HG03575 (cell line): ENCODE measurements around the gene ARHGEF10L.

Source experiments
- ATAC-seq: cut with Tn5 transposase; IDR thresholded peaks from one replicate; pipeline ENCODE4 v1.9.1; 2021; ENCODE audit not compliant: unreplicated experiment, insufficient number of reproducible peaks, low FRiP score; ENCODE audit errors: extremely low read depth

The ARHGEF10L gene

DNA sequence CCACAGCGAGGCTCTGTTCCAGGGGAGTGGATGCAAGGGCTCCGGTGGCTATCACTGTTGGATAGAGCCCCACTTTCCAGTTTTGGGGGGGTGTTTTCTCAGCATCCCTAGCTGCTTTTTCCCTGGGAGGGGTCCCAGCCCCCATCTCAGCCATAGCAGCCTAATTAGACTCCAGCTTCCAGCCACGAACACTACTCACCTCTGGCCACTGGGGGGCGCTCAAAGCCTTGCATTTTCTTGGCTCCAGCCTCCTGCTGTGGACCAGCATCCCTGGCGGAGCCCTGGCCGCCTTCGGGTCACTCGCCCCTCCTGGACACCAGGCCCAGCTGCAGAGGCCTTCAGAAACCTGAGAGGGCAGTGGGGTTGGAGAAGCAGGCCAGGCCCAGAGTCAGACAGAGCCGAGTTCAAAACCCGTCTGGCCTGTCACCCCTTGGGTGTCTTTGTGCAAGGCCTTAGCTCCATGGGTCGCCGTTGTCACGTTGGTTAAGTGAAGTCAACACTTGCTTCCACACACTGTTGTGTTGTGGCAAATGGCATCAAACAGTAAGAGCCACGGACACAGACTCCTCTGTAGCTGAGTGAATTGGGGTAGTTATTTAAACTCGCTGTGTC lies 122.2 kb downstream of the ARHGEF10L start:
- no peak for ATAC-seq

GRCh38 chr1:17662296-17662695 lies 122.8 kb downstream of the ARHGEF10L start:
- no peak for ATAC-seq

- ATAC-seq = no peak
Observed at GRCh38 chr1:17662786-17663185, 123.3 kb downstream of the ARHGEF10L start.

- no peak for ATAC-seq
Observed at GRCh38 chr1:17663646-17664045, 124.1 kb downstream of the ARHGEF10L start.

DNA sequence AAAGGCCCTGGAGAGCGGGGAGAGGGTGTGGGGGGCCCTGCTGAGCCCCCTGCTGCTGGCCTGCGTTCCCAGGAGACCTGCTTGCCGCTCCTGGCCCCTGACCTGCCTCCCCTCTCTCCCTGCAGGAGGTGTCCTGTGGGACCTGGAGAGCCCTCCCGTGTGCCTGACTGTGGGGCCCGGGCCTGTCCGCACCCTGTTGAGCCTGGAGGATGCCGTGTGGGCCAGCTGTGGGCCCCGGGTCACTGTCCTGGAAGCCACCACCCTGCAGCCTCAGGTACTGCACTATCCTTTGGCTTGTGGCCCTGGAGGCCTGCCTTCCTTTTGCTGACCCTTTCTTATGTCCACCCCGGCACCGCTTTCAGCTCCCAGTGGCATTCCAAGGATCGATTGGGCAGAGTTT lies 124.8 kb downstream of the ARHGEF10L start:
- ATAC-seq = no peak

GRCh38 chr1:17665054-17665453 lies 125.6 kb downstream of the ARHGEF10L start:
- no peak for ATAC-seq

DNA sequence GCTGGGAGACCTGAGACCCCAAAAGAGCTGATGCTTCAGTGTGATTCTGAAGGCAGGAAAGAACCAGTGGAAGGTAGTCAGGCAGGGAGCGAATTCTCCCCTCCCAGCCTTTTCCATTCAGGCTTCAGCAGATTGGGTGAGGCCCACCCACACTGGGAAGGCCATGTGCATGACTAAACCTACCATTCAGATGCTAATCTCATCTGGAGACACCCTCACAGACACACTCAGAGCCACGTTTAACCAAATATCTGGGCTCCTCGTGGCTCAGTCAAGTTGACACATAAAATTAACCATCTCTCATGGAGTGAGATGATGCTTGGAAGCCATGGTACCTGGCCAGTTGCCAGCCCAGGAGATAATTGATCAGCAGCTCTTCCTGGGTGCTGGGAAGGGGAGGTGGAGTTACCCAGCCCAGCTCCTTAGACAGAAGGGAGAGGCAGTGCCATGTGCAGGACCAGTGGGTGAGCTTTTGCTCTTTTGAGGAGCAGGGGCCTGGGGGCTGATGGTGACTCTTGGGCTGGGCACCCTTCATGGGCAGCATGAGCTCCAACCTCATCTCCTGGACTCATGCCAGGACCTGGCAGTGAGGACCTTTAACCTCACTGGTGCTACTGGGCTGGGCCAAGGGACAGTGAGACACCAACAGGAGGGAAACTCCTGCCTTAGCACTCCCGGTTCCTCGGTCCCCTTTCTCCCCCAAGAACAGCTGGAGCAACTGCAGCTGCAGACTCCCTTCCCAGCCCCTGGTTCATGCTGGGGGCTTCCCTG lies 126.6 kb downstream of the ARHGEF10L start:
- ATAC-seq = no peak

DNA sequence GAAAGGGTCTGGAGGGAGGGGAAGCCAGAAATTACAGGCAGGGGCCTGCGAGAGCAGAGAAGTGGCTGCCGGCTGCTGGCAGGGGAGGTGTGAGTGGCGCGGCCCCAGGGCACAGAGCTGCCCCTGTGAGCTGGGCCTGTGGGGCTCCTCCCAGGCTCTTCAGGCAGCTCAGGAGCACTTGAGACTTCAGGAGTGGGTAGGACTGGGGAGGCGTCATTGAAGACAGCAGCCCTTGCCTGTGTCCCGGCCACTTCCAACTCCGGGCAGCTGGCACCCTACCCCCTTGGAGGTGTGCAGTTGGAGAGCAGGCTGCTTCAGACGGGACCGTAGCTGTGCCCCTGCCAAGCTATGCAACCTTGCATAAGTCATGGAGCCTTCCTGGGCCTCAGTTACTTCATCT lies 128.1 kb downstream of the ARHGEF10L start:
- no peak for ATAC-seq

DNA sequence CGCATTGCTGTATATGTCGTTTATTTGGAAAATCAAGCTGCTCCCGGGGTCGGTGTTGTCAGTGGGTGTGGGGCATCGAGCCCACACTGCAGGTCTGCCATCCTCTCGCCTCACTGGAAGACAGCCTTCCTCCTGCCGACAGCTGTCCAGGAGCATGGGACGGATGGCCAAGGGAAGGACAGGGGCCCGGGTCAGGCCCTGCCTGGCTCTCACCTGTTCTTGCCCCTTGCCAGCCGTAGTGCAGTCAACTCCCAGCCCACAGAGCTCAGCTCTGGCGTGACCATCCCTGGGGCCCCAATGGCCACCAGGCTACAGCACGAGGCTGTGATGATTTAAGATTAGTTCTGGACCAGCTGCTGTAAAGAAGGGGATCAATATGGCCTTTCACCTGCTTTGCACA lies 128.7 kb downstream of the ARHGEF10L start:
- no peak for ATAC-seq

DNA sequence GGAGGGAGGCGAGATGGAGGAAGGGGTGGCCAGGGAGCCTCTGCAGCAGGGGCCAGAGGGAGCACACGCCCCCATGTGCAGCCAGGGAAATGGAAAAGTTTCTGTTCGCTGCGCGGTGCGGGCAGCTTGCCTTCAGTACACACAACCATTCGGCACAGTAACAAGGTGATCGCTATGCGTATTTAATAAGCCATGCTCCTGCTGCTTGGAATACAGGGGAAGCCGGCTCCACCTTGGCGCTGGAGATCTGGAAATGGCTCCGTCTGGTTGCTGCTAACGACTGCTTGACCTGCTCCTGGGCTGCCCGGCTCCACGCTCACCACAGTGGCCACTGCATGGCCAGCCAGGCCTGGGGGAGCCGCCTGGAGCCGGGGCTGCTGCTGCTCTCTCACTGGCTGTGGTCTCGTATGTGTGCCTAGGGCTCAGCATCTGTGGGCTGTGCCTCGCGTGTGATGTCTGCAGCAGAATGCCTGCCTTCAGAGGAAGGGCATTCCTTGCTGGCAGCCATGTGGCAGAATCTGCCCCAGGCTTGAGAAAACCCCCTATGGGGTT lies 129.2 kb downstream of the ARHGEF10L start:
- no peak for ATAC-seq

DNA sequence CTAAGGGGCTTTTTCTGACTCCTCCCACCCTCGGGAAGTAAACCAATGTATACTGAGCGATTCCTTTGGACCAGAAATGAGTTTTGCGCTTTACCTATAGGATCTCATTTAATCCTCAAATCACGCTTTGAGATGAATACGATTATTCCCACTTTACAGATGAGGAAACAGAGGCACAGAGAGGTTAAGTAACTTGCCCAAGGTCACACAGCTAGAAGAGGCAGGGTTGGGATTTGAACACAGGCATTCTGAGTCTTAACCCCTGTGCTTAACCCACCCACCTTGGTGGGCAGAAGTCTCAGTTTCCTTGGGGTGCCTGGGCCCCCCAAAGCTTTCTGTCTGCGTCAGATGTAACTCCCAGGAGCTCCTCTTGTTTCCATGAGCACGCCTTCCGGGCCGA lies 129.8 kb downstream of the ARHGEF10L start:
- no peak for ATAC-seq

- no peak for ATAC-seq
Observed at GRCh38 chr1:17669866-17670451, 130.5 kb downstream of the ARHGEF10L start.

GRCh38 chr1:17670587-17671313 lies 131.3 kb downstream of the ARHGEF10L start:
- no peak for ATAC-seq

GRCh38 chr1:17671314-17671705 lies 131.8 kb downstream of the ARHGEF10L start:
- ATAC-seq = no peak

DNA sequence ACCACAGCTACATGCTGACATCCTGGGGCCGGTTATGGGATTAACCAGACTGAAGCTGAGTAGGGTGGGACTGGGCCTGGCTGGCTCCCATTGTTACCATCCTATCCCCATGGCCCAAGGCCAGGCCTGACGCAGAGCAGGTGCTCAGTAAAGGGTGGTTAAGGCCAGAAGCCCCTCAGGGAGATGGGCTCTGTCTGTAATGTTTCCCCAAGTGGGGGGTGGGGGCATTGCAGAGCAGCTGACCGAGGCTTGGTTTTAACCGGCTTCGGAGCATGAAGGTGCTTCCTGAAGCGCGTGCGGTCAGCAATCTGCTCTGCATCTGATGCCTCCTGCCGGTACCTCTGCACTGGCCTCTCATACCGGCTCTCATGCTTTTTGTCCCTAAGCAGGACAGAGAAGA lies 132.2 kb downstream of the ARHGEF10L start:
- ATAC-seq = no peak

DNA sequence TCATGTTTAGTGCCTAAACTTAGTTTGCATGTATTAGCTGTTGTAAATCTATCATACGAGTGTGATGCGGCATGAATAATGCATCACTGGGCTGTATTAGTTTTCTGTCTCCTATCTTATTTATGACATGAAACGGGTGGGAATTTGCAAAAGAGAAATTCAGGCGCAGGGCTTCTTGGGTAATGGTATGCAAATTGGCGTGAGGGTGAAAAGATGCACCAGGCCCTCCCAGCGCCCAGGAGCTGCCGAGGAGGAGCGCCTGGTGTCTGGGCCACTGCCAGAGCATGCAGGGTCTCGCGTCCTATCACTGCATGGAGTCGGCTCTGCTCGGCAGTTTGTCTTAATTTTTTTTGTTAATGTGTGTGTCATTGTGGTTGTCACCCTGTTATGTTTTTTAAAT lies 132.7 kb downstream of the ARHGEF10L start:
- no peak for ATAC-seq

DNA sequence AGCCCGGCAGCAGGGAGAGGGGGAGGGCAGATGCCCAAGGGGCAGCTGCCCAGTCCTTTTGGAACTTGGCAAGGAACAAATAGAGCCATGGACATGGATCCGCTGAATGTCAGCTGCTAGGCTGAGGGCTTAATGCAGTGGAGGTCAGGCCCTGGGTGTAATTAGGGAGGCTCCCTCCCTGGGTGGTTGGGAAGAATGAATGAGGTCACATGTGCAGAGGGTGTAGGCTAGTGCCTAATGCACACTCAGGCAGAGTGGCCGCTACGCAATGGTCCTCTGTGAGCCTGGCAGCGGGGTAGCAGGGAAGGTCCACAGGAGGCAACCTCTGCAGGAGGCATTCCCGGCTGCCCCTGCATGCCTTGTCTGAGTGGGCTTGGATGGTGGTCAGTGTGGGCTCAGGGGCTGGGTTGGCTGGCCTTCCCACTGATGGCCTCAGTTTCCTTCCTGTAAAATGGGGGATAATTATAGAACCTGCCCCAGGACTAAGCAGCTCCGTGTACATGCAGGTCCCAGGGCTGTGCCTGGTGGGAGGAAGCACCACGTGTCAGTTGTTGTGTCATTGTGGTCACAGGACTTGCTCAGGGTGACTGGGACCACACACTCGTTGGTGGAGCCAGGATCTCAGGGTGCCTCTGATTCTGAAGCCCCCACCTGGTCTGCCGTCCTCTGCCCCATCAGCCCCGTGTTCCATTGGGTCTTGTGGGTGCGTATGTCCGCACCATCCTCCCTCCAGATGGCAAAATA lies 134.0 kb downstream of the ARHGEF10L start:
- no peak for ATAC-seq

DNA sequence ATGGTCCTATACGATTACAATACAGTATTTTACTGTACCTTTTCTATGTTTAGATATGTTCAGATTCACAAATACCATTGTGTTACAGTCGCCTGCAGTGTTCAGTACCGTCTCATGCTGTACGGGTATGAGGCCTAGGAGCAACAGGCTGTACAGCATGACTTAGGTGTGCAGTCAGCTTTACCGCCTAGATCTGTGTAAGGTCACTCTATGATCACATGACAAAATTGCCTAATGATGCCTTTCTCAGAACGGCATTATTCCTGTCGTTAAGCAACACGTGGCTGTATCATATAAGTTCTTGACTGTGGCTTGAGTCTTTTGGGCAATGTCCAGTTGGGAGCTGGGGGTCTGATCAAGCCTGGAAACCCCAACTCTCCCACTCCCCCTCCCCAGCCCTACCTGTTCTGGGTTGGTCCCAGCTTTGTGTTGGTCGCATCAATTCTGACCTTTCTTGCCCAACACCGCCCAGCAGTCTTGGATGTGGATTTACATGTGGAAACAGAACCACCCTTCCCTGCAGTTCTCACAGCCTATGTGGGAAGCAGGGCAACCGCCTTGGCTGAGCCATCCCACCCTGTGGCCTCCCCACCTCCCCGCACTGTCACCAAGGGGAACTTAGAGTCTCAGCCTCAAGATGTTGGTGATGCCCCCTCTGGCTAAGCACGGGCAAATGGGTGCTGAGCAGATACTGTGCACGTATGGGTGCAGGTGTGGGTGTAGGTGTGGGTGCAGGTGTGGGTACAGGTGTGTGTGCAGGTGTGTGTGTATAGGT lies 135.4 kb downstream of the ARHGEF10L start:
- no peak for ATAC-seq
